T-cell (primary cell): ENCODE data around the gene PP2D1. TPM values are rescaled to one million over a fixed set of nuclear protein-coding genes. Genes with fewer than 3 reads are reported as not detected.
"Not testable (repeated sequence)": the region's sequence is repeated elsewhere in the genome, so short reads cannot be mapped to it uniquely, and the experiment has no call there.

ENCODE experiments used
- ATAC-seq, 4 experiments: fragments of 200-7000 bp in 3 of 4; fragments of 150-1000 bp in 1 of 4; cut with Tn5 transposase; replicated peaks in 1 of 4; 1 replicate in 3 of 4; 2 replicates in 1 of 4; pipeline ENCODE4 v1.10.0; 2021; ENCODE audit warnings: moderate library complexity in 3 of 4, mild to moderate bottlenecking in 2 of 4, moderate number of reproducible peaks in 1 of 4
- CTCF ChIA-PET, 2 donors: fragments of 300-600 bp; sonication (Branson Sonifier 250); formaldehyde crosslinking; loops; one replicate each; lab custom pipeline; 2022; ENCODE audit warnings: antibody characterized with exemption in 2 of 2; lab: Charles Lee
- POLR2A ChIA-PET, 2 donors: fragments of 300-600 bp; sonication (Branson Sonifier 250); formaldehyde crosslinking; loops; one replicate each; lab custom pipeline; 2022; ENCODE audit warnings: antibody characterized with exemption in 2 of 2; lab: Charles Lee
- DNase-seq, 35 experiments: peaks; one replicate each; pipeline versions ENCODE4 v3.0.0 to v3.0.0-alpha.2; 2013 to 2023
- H3K27ac ChIP-seq: one replicate; pipeline ENCODE4 v1.5.1; 2013; ENCODE audit warnings: low read length
- H3K27me3 ChIP-seq, 2 experiments: replicated peaks in 1 of 2; 1 replicate in 1 of 2; 2 replicates in 1 of 2; pipeline versions ENCODE4 v1.6.1 to v1.7.0; 2013; ENCODE audit warnings: low read length in 1 of 2, mixed read lengths in 1 of 2; ENCODE audit not compliant: control insufficient read depth in 2 of 2, insufficient read depth in 2 of 2; ENCODE audit errors: extremely low read depth in 1 of 2
- H3K36me3 ChIP-seq, 2 donors: 1 replicate in 1 of 2; 2 replicates in 1 of 2; pipeline versions ENCODE4 v1.6.1 to v1.7.0; 2013; ENCODE audit warnings: low read length in 1 of 2; ENCODE audit not compliant: control insufficient read depth in 2 of 2, insufficient read depth in 1 of 2; ENCODE audit errors: extremely low read depth in 1 of 2
- H3K4me1 ChIP-seq, 2 experiments: 1 replicate in 1 of 2; 2 replicates in 1 of 2; pipeline versions ENCODE4 v1.6.1 to v1.7.0; 2013; ENCODE audit warnings: low read length in 2 of 2, mixed read lengths in 1 of 2; ENCODE audit not compliant: insufficient read depth in 2 of 2, control insufficient read depth in 1 of 2; ENCODE audit errors: extremely low read depth in 1 of 2
- H3K4me3 ChIP-seq, 2 donors: 1 replicate in 1 of 2; 2 replicates in 1 of 2; pipeline versions ENCODE4 v1.5.1 to v1.7.0; 2013; ENCODE audit warnings: mild to moderate bottlenecking in 2 of 2, low read length in 1 of 2, moderate library complexity in 1 of 2; ENCODE audit not compliant: control insufficient read depth in 1 of 2; ENCODE audit errors: extremely low read depth in 1 of 2
- H3K9me3 ChIP-seq: 2 replicates; pipeline ENCODE4 v1.7.0; 2013
- H3K27ac Mint-ChIP-seq, 2 donors: one replicate each; pipeline ENCODE4 v1.8.0; 2020 to 2021; ENCODE audit warnings: mild to moderate bottlenecking in 2 of 2, mixed read lengths in 2 of 2
- H3K27me3 Mint-ChIP-seq, 2 donors: one replicate each; pipeline ENCODE4 v1.8.0; 2021 to 2022; ENCODE audit warnings: mixed read lengths in 2 of 2
- H3K36me3 Mint-ChIP-seq: one replicate; pipeline ENCODE4 v1.8.0; 2021; ENCODE audit warnings: mixed read lengths
- H3K4me1 Mint-ChIP-seq, 3 donors: one replicate each; pipeline ENCODE4 v1.8.0; 2020 to 2022; ENCODE audit warnings: mixed read lengths in 3 of 3, mild to moderate bottlenecking in 1 of 3
- H3K4me3 Mint-ChIP-seq, 3 donors: one replicate each; pipeline ENCODE4 v1.8.0; 2020 to 2022; ENCODE audit warnings: mild to moderate bottlenecking in 3 of 3, mixed read lengths in 3 of 3, moderate library complexity in 3 of 3
- H3K9me3 Mint-ChIP-seq, 3 donors: one replicate each; pipeline ENCODE4 v1.8.0; 2020 to 2022; ENCODE audit warnings: mixed read lengths in 3 of 3
- WGBS: methylation state at CpG from one replicate; pipeline ENCODE4 v1.1.5; 2013; ENCODE audit warnings: missing lambda C conversion rate; ENCODE audit not compliant: insufficient coverage; 5-methylcytosine and 5-hydroxymethylcytosine counted together
- total RNA-seq, 35 experiments: library from RNA in 6 of 35; stranded (reverse) in 6 of 35; fragments of 120-200 nt in 1 of 35; gene quantifications; one replicate each; pipeline versions ENCODE4 v1.2.1 to v1.2.4 and lab custom pipeline; 2013 to 2026

PP2D1 gene
- total RNA-seq, 5 donors from 2014 or later (not counting 1 experiment from before 2014, with no cell fraction given) = not detected

GRCh38 chr3:20038699-20039465, 26.8 kb upstream of the PP2D1 start:
- Mint-ChIP-seq H3K36me3 (no peaks in the 10 kb centered on the region), H3K9me3 (no peaks in the 10 kb centered on the region), H3K27ac (peak overlapping the region; percentile 95 to 99), H3K4me3 (peak overlapping the region; percentile 85 to 90 (median 85)), H3K27me3 (no peaks in the 10 kb centered on the region), H3K4me1 (peaks cover 38 to 47% (median 44%) of the 10 kb centered on the region in 3 donors)
- H3K27me3 ChIP-seq = no peaks in the 10 kb centered on the region
- DNase-seq (peak in 1 of 35 experiments; percentile 43), ATAC-seq (no peak)
- no peaks in the 10 kb centered on the region for H3K36me3 ChIP-seq
- peaks cover 16 to 36% of the 10 kb centered on the region in 2 experiments for H3K4me1 ChIP-seq
- POLR2A ChIA-PET = interaction anchor here in 1 of 2 donors (0.6 kb wide), 1 partner anchor 148 kb away, joined by 5 read pairs; no protein-coding TSS in a partner anchor
- CTCF ChIA-PET = interaction anchor here (0.6 to 1.0 kb wide), 2 partner anchors 123 to 147 kb away, joined by 3 to 4 read pairs; partner anchors contain the start of gene SGO1 (in 1 of the 2)
- H3K4me3 ChIP-seq = peak overlapping the region; percentile 62 to 65
- no peaks in the 10 kb centered on the region for H3K9me3 ChIP-seq
- 30% methylated on average over 9 of the region's 16 CpGs for WGBS
- H3K27ac ChIP-seq = peak overlapping the region; percentile 92

GRCh38 chr3:20037255-20037996, 25.4 kb upstream of the PP2D1 start:
- peak overlapping the region in 1 of 3 donors; percentile 85 for H3K4me3 Mint-ChIP-seq
- peaks cover 15 to 21% of the 10 kb centered on the region in 2 experiments for H3K4me1 ChIP-seq
- H3K27me3 ChIP-seq = no peaks in the 10 kb centered on the region
- no peaks in the 10 kb centered on the region for H3K36me3 Mint-ChIP-seq
- H3K27me3 Mint-ChIP-seq = no peaks in the 10 kb centered on the region
- WGBS = no CpG with 5 or more reads among the region's 1 CpG
- ATAC-seq = no peak
- H3K27ac Mint-ChIP-seq = peak overlapping the region; percentile 95 to 99
- no peak for DNase-seq
- POLR2A ChIA-PET = no interaction called here
- H3K9me3 ChIP-seq = no peaks in the 10 kb centered on the region
- H3K27ac ChIP-seq = peak overlapping the region; percentile 92
- H3K4me3 ChIP-seq = no peak overlapping the region
- CTCF ChIA-PET = interaction anchor here (0.6 to 1.0 kb wide), 2 partner anchors 11 to 149 kb away, joined by 3 to 4 read pairs; partner anchors contain the start of gene SGO1 (in 1 of the 2)
- peaks cover 23 to 34% (median 29%) of the 10 kb centered on the region in 3 donors for H3K4me1 Mint-ChIP-seq
- no peaks in the 10 kb centered on the region for H3K36me3 ChIP-seq
- no peaks in the 10 kb centered on the region for H3K9me3 Mint-ChIP-seq

- H3K4me1 ChIP-seq = peaks cover 8% of the 10 kb centered on the region in 2 experiments
- H3K27ac ChIP-seq = no peak overlapping the region
- no peaks in the 10 kb centered on the region for H3K9me3 Mint-ChIP-seq
- no peaks in the 10 kb centered on the region for H3K27me3 ChIP-seq
- H3K27ac Mint-ChIP-seq = no peak overlapping the region
- no peaks in the 10 kb centered on the region for H3K36me3 Mint-ChIP-seq
- no peaks in the 10 kb centered on the region for H3K27me3 Mint-ChIP-seq
- POLR2A ChIA-PET = no interaction called here
- no peak overlapping the region for H3K4me3 Mint-ChIP-seq
- DNase-seq (no peak), ATAC-seq (no peak)
- no peaks in the 10 kb centered on the region for H3K36me3 ChIP-seq
- CTCF ChIA-PET = no interaction called here
- no peaks in the 10 kb centered on the region for H3K9me3 ChIP-seq
- WGBS = no CpG with 5 or more reads among the region's 4 CpGs
- H3K4me1 Mint-ChIP-seq = peaks cover 14 to 24% (median 14%) of the 10 kb centered on the region in 3 donors
- no peak overlapping the region for H3K4me3 ChIP-seq
Observed at GRCh38 chr3:20035019-20035418, 23.0 kb upstream of the PP2D1 start.

- H3K27ac ChIP-seq, CTCF ChIA-PET, H3K36me3 Mint-ChIP-seq, H3K27me3 ChIP-seq, H3K4me1 ChIP-seq, H3K4me1 Mint-ChIP-seq, H3K4me3 Mint-ChIP-seq, POLR2A ChIA-PET, H3K27ac Mint-ChIP-seq, H3K4me3 ChIP-seq, H3K9me3 Mint-ChIP-seq, H3K36me3 ChIP-seq, H3K27me3 Mint-ChIP-seq, H3K9me3 ChIP-seq, DNase-seq, ATAC-seq: not testable (repeated sequence)
- 100% methylated on average over 3 of the region's 7 CpGs for WGBS
Observed at GRCh38 chr3:20031939-20032338, 19.9 kb upstream of the PP2D1 start.

- CTCF ChIA-PET = no interaction called here
- 90% methylated on average over 2 of the region's 7 CpGs for WGBS
- H3K4me3 Mint-ChIP-seq = no peak overlapping the region
Observed at GRCh38 chr3:20028905-20029331, 16.9 kb upstream of the PP2D1 start.

DNA sequence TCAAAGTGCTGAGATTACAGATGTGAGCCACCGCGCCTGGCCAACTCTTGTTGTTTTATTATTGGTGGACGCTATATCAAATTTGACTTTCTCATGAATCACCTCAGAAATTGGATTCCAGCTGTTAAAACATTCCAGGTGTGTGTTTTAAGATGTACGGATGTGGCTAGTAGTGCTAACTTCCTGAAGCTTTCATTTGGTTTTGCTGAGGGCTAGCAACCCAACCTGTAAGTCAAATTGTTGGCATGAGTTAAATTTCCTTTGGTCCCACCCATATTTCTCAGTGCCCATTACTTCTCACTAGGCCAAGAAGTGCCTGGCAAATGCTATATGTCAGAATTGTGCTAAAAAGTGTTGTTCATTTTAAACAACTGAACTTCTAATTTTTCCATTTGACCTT, 15.1 kb upstream of the PP2D1 start:
- H3K4me3 ChIP-seq = no peak overlapping the region
- ATAC-seq = no peak
- WGBS = no CpG with 5 or more reads among the region's 4 CpGs
- DNase-seq = no peak
- no peaks in the 10 kb centered on the region for H3K27me3 ChIP-seq
- CTCF ChIA-PET = interaction anchor here in 1 of 2 donors (0.8 kb wide), 1 partner anchor 10 kb away, joined by 3 read pairs; no protein-coding TSS in a partner anchor
- no peak overlapping the region for H3K4me3 Mint-ChIP-seq
- POLR2A ChIA-PET = no interaction called here
- H3K36me3 Mint-ChIP-seq = no peaks in the 10 kb centered on the region
- no peaks in the 10 kb centered on the region for H3K4me1 ChIP-seq
- peaks cover 10 to 11% (median 11%) of the 10 kb centered on the region in 3 donors for H3K4me1 Mint-ChIP-seq
- H3K27ac Mint-ChIP-seq = no peak overlapping the region
- no peaks in the 10 kb centered on the region for H3K9me3 ChIP-seq
- H3K9me3 Mint-ChIP-seq = no peaks in the 10 kb centered on the region
- H3K36me3 ChIP-seq = no peaks in the 10 kb centered on the region
- H3K27ac ChIP-seq = no peak overlapping the region
- H3K27me3 Mint-ChIP-seq = no peaks in the 10 kb centered on the region

More at GRCh38 chr3:20028905-20029331, 16.9 kb upstream of the PP2D1 start:
- no peaks in the 10 kb centered on the region for H3K4me1 ChIP-seq
- H3K27me3 ChIP-seq = no peaks in the 10 kb centered on the region
- H3K27ac Mint-ChIP-seq = no peak overlapping the region
- ATAC-seq (no peak), DNase-seq (no peak)
- peaks cover 5 to 7% (median 6%) of the 10 kb centered on the region in 3 donors for H3K4me1 Mint-ChIP-seq
- H3K36me3 ChIP-seq = no peaks in the 10 kb centered on the region
- H3K9me3 ChIP-seq = no peaks in the 10 kb centered on the region
- H3K9me3 Mint-ChIP-seq = no peaks in the 10 kb centered on the region
- H3K27me3 Mint-ChIP-seq = no peaks in the 10 kb centered on the region
- no peak overlapping the region for H3K27ac ChIP-seq
- POLR2A ChIA-PET = no interaction called here
- H3K4me3 ChIP-seq = no peak overlapping the region
- H3K36me3 Mint-ChIP-seq = no peaks in the 10 kb centered on the region
